GM18520 (cell line): ENCODE data around the gene EEFSEC.

Source experiments
- ATAC-seq: cut with Tn5 transposase; IDR thresholded peaks from one replicate; pipeline ENCODE4 v1.9.1; 2021; ENCODE audit not compliant: unreplicated experiment

Gene EEFSEC

GRCh38 chr3:128364808-128365360 is 211.6 kb downstream of the EEFSEC start:
- ATAC-seq: no peak

- no peak for ATAC-seq
Observed at GRCh38 chr3:128366136-128366535, 212.9 kb downstream of the EEFSEC start.

DNA sequence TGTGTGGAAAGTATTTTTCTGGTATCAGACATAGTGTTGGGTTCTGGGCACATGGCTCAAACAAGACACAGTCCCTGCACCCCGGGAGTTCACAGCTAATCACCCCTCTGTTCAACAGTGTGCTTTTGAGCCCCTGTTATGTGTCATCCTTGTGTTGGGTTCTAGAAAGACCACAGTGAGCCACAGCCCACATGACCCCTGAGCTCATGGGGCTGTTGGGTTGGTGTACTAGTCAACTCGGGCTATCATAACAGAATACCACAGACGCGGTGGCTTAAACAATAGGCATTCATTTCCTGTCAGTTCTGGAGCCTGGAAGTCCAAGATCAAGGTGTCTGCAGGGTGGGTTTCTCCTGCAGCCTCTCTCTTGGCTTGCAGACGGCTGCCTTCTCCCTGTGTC is 213.4 kb downstream of the EEFSEC start:
- ATAC-seq: no peak

DNA sequence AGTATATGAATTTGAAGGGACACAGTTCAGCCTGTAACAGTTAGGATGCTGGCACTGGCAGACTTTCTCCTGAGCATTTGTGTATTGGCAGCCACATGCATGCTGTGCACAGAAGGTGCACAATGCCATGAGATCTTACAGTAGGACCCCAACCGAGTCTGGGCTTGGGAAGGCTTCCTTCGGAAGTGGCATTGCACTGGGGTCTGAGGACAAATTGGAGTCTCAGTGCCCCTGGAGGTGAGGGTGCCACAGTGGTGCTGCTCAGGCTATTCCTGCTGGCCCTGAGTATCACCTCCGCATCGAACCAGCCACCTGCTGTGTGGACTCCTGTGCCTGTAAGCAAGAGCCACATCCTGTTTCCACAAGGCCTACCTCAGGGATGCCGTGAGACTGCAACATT is 213.9 kb downstream of the EEFSEC start:
- ATAC-seq: no peak

- no peak for ATAC-seq
Observed at GRCh38 chr3:128367761-128368160, 214.5 kb downstream of the EEFSEC start.

- no peak for ATAC-seq
Observed at GRCh38 chr3:128368626-128369025, 215.3 kb downstream of the EEFSEC start.

GRCh38 chr3:128369121-128369703 is 215.9 kb downstream of the EEFSEC start:
- ATAC-seq: no peak

GRCh38 chr3:128369881-128370642 is 216.8 kb downstream of the EEFSEC start:
- no peak for ATAC-seq

GRCh38 chr3:128372281-128372680 is 219.0 kb downstream of the EEFSEC start:
- ATAC-seq: no peak

DNA sequence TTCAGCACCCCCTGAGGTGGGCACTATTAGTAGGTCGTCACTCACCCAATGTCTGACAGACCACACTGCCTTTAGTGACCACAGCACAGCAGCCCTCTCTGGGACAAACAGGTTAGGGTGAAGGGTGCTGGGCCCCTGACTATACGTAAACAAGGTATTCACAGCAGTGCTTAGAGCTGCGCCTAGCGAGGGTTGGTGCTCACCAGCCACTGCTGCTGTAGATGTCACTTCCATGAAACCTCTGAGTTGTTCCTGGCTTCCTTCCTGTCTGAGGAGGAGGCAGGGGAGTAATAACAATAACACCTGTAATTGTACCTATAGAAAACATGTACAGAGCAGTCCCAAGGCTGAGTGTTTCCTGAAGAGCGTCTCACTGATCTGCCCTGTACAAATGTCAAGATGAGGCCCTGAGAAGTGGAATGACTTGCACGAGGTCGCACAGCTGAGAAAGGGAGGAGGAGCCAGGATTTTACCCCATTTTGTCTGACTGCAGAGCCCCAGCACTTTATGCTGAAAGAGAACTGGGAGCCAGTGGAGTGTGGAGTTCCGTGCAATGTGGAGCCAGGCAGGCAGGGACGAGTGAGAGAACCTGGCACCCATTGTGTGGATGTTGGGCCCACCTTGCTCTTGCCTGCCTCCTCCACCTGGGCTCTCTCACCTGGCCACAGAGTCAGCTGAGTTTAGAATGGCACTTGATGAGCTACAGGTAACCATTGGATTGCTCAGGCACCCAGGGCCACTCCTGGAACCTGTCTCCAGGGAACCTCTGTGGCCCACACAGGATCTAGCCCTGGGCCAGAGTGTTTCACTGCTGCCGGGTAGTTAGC is 219.6 kb downstream of the EEFSEC start:
- ATAC-seq: no peak

GRCh38 chr3:128374746-128375445 is 221.6 kb downstream of the EEFSEC start:
- no peak for ATAC-seq

- no peak for ATAC-seq
Observed at GRCh38 chr3:128376516-128376915, 223.2 kb downstream of the EEFSEC start.

DNA sequence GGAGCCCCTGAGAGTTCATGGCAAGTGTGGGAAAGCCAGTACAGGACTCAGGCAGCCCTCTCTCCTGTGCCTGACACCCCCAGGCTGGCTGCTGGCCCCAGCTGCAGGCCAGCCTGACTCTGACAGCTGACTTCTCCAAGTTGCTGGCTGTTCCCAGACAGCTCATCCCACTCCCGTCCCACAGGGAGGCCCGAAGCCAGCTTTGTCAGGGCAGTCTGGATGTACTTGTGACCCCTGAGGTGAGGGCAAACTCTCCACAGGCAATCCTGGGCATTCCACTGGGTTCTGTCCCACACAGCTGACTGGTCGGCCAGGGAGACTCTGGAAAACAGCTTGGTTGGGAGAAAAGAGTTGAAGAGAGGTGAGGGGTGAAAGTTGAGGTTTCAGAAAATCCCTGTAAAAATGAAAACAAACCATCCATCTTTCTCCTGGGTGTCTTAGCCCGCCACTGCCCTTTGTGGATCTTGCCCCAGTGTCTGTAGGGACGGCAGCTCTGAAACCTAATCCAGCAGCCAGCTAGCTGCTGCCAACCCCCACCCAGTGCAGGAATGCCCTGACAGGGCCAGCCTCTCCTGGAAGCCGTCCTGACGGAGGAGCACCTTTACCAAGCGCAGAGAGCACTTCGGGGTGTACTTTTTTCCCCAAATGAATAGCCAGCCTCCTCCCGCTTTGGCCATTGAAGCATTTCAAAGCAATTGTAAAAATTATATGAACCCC is 225.5 kb downstream of the EEFSEC start:
- no peak for ATAC-seq

GRCh38 chr3:128379367-128380160 is 226.3 kb downstream of the EEFSEC start:
- no peak for ATAC-seq

GRCh38 chr3:128380295-128380694 is 227.0 kb downstream of the EEFSEC start:
- ATAC-seq: no peak

DNA sequence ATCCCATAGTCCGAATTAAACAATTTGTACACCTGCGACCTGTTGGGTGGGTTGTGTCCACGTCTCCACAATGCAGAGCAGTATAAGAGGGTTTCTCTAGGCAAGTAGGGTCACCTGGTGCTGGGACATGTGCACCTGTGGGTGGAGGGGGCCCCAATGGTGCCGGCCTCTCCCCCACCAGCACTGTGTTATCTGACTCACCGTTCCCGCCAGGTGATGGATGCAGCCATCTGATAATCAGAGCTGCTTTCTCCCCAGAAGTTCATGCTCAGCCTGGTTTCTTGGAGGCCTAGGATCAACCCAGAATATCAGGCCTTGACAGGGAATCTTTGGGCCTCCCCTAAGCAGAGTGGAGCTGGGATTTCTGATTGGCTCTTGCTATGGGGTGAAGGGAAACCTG is 227.4 kb downstream of the EEFSEC start:
- ATAC-seq: no peak

DNA sequence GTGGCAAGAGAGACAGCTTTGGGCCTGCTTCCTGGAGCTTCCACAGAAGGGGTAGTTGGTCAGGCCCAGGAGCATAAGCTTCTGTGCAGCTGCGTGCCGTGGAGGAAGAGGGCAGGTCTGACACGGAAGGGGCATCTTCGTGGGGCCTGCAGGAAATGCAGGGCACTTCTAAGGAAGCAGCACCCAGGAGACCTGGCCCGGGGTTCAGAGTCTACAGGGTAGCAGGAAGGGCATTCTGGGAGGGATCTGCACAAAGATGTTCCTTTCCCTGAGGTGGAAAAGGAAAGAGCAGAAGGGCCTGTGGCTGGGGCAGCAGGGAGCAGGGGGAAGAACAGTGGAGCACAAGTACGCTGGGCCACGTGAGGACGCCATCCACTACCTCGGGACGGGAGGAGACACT is 228.3 kb downstream of the EEFSEC start:
- ATAC-seq: no peak

- no peak for ATAC-seq
Observed at GRCh38 chr3:128382221-128382807, 229.0 kb downstream of the EEFSEC start.
